Uterus (tissue), 2 donors: ENCODE data around the gene DNMT3A.

Experiments
- CTCF ChIP-seq, 4 experiments: fragments of 200-600 bp in 2 of 4; fragments of 450-650 bp in 2 of 4; sonication (generic) in 2 of 4; IDR thresholded peaks; one replicate each; pipeline ENCODE4 v1.5.1; 2016 to 2019; ENCODE audit warnings: antibody characterized with exemption in 4 of 4, mild to moderate bottlenecking in 2 of 4, moderate library complexity in 1 of 4
- POLR2A ChIP-seq, 2 donors: fragments of 450-650 bp; IDR thresholded peaks; one replicate each; pipeline ENCODE4 v1.6.1; 2016; ENCODE audit warnings: antibody characterized with exemption in 2 of 2, mild to moderate bottlenecking in 1 of 2, moderate library complexity in 1 of 2

DNA sequence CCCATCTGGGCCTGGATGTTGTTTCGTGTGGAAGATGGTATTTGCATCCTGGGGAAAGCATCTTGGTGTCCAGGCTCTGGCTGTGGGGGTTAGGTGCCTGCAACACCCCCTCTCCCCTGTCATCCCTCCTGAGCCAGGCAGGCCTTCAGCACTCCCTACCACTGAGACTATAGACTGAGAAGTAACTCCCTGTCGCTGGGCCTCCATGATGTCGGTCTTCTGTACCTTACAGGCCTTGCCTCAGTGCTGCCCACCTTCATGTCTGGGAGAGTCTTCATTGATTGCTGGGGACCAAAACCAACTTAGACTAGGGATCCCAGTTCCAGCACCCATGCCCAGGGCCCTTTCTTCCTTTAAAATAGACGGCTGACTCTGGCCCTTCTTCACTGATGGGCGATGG, 33.1 kb upstream of the DNMT3A start:
- no peak for TF ChIP-seq CTCF (IDR thresholded peaks at IDR 0.05)
- no peak for TF ChIP-seq POLR2A (IDR thresholded peaks at IDR 0.05)
